Urothelium cell line (cell line): ENCODE results near the gene WDR43.
"Not testable (repeated sequence)": the region's sequence is repeated elsewhere in the genome, so short reads cannot be mapped to it uniquely, and the experiment has no call there.

Source experiments
- DNase-seq: peaks from one replicate; pipeline ENCODE4 v3.0.0; 2011; ENCODE audit warnings: low spot score, mixed read lengths
- FAIRE-seq: peaks from 2 replicates; lab custom pipeline; 2011; peaks lifted over from hg19 to GRCh38; lab: Jason Lieb, UNC

Gene WDR43

DNA sequence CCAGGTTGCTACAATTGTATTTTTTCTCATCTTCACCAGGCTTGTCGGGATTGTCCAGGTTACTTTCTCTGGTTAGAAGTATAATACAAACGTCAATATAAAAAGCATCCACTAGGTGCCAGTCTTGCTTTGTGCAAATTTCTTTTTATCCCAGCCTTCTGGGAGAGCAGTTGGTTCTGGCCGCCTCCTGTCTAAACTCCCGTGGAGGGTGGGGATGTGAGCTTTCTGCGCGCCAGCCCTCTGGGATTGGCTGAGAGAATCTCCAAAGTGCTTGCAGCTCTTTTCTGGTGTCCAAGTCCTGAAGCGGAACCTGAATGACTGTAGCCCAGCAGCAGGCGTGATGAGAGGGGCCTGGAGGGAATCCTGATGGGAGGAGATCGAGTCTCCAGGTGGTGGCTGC, 64.2 kb downstream of the WDR43 start:
- DNase-seq (peak; percentile 76), FAIRE-seq (peak; percentile 63)

DNA sequence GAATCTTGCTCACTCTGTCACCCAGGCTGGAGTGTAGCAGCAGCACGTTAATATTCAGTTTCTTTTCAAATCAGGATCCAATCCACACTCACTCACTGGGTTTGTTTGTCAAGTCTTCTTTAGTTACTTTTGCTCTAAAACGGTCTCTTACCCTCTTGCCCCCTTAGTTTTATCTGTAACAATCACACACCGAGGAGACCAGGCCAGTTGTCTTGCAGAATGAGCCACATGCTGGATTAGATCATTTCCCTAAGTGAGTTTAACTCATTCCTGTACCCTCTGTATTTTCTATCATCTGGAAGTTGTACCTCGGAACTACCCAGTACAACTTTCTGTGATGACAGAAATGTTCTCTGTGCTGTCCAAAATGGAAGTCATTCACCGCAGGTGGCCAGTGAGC, 65.9 kb downstream of the WDR43 start:
- FAIRE-seq = no peak
- no peak for DNase-seq

DNA sequence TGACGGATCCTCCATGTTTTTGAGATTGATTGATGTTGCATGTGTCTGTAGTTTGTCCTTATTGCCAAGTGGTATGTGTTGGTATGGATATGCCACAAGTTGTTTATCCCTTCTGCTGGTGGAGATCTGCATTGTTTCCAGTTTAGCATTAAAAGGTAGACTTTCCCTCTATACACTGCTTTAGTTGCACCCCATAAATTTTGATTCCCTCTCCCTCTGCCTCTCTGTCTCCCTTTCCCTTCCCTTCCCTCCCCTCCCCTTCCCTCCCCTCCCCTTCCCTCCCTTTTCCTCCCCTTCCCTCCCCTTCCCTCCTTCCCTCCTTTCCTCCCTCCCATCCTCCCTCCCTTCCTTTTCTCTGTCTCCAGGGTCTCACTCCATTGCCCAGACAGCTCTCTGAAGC, 68.0 kb downstream of the WDR43 start:
- DNase-seq (no peak), FAIRE-seq (no peak)

DNA sequence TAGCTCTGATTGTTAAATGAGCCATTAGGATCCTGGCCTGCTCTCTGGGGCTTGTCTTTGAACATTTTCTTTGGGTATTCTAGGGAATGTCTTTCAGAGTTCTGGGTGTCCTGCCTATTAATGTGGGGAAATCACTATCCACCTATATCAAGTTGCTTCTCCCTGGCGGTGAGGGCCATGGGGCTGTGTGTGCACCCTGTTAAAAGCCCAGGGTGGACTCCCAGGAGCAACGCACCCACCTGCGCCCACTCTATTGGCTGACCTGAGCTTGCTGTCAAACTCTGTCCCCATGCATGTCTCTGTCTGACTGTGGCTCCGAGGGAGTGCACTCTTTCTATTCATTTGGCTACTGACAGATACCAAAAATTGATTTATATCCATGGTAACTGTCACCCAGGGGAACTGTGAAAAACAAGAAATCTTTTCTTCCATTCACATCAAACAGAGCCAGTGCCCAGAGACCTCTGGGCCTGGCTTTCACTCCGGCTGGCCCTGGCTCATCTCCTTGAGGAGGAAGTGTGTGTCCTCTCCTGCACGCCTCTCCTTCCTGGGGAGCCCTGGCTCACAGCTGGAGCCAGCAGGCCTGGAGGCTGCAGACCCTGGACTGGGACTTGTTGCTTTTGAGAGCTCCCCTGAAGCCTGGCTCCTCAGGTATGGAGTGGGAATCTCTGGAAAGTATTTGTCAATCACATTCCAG, 76.1 kb downstream of the WDR43 start:
- DNase-seq (no peak), FAIRE-seq (no peak)

DNA sequence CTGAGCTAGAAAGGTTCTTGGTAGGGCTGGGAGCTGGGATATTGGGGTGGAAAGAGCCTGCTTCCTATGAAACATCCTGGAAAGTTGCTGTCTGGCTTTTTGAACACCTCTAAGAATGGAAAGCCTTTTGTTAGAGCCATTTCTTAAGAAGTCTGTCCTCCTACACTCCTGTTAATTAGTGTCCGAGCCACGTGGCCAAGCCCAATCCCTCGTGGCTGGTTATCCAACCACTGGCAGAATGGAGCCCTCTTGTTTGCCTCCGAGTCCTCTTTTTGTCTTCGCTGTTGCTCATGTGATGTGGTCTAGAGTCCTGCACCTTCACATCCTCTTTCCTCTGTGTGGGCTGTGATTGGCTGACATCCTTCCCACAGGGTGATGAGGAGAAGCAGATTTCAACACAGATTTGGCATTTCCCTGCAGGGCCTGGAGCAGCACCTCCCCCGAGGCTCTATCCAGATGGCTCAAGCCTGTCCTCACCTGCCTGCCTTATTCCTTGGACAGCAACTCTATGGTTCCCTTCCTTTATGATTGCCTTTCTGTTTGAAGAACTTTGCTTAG, 78.4 kb downstream of the WDR43 start:
- FAIRE-seq = no peak
- DNase-seq = no peak

DNA sequence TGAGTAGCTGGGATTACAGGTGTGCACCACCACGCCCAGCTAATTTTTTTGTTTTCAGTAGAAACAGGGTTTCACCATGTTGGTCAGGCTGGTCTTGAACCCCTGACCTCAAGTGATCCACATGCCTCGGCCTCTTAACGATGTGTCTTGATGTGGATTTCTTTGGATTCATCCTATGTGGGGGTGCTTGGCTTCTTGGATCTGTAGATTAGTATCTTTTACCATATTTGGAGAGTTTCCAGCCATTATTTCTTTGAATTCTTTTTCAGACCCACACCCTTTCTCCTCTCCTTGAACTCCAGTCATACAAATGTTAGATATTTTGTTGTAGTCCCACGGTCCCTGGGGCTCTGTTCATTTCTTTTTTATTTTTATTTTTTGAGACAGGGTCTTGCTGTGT, 79.8 kb downstream of the WDR43 start:
- FAIRE-seq = no peak

DNA sequence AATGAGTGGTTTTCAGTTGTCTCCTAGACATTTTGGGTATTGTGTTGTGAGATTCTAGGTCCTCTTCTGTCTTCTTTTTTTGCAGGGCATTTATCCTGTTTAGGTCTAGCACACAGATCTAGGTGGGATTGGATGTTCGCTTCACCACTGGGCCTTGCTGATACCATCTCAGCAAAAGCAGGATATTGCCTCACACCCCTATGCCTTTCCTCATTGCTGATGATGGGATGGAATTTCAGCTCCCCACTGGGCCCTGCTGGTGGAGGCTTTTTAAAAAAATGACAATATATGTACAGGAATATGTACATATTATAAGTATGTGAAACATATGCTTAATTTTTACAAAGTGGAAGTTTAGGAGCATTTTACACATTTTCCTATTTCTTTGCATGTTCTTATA, 81.2 kb downstream of the WDR43 start:
- no peak for DNase-seq
- FAIRE-seq = no peak

More for the DNA sequence above, 79.8 kb downstream of the WDR43 start:
- DNase-seq = no peak

DNA sequence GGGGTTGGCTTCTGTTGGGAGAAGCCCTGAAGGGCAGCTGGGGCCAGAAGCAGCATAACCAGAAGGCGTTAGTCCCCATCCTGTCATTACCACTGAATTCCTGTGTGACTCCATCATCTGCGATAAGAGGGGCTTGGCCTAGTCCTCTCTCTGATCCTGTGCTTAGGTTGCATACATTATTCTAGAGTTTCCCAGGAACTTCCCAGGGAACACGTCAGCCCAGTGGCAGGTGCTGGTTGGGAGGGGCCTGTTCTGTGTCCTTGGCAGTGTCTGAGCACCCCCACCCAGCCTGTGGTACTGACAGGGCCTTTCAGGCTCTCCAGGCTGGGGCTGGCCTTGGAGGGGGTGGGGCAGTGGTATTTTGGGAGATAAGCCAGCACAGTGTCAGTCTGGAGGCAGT, 82.1 kb downstream of the WDR43 start:
- DNase-seq = peak; percentile 85
- no peak for FAIRE-seq

DNA sequence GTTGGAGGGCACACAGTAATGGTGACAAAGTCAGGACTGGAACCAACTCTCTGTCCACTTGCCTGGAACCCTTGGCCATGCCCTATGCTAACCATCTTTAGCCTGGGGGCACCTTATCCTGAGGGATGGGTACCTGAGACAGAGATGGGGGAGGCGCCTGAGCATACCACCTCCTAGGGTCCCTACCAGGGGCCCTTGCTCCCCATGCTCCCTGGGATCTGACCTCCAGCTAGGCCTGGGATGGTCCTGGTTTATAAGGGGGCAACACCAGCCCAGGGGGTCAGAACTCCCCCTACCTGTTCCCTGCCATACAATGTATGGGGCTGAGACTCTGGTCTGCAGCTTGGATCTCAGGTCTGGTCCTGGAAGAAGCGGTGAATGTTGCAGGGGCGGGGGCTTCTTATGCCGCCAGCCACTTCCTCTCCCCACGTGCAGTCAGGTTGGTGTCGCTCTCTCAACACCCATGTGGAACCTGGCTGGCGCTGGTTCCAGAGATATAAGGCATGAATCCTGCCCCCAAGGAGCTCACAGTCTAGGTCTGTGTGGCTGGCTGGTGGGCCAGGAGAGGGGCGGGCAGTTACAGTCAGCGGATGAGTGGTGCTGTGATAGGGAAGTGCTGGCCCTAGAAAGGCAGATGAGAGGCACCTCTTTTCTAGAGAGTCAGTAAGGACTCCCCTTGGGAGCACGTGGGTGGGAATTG, 82.9 kb downstream of the WDR43 start:
- no peak for FAIRE-seq
- no peak for DNase-seq

DNA sequence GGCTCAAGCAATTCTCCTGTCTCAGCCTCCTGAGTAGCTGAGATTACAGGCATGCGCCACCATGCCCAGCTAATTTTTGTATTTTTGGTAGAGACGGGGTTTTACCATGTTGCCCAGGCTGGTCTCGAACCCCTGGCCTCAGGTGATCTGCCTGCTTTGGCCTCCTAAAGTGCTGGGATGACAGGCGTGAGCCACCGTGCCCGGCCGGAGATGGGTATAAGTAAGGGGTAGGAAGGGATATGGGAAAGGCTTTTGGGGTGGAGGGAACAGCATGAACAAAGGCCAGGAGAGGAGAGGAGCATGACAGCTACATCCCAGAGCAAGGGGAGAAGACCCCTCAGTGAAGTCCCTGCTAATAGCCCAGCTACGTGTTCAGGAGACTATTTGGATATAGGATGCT, 83.5 kb downstream of the WDR43 start:
- FAIRE-seq, DNase-seq: not testable (repeated sequence)

DNA sequence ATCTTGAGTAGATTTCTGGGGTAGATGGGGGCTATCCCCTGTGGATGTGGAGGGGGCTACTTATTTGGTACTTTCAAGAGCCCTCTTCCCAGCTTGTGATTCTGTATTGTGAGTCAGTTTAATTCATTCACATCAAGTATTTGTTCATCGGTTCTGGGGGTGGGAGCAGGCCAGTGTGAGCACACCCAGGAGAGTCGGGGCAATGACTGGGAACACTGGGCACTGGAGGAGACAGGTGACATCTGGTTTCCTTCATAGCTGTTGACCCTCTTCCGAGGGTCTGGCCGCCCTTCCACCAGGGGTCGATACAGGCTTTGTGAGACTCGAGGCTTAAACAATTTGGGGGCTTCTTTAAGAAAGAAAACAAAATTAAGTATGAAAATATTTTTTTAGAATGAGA, 84.1 kb downstream of the WDR43 start:
- no peak for FAIRE-seq
- no peak for DNase-seq

DNA sequence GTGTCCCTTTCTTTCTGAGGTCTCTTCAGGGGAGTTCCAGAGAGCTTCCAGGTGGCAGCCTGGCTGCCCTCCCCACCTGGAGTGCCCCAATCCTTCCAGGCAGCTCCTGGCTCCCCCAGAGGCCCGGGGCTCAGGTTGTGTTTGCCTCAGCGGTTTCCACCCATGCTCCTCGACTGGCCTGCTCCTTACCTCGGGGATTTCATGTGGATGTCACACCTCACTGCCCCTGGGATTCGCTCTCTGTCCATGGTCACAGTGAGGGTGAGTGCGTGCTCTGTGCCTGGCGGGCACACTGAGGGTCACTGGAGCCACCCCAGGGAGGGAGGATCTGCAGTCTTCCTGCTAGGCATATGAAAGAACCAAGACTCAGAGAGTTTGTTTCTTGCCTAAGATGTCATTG, 84.6 kb downstream of the WDR43 start:
- FAIRE-seq = no peak

DNA sequence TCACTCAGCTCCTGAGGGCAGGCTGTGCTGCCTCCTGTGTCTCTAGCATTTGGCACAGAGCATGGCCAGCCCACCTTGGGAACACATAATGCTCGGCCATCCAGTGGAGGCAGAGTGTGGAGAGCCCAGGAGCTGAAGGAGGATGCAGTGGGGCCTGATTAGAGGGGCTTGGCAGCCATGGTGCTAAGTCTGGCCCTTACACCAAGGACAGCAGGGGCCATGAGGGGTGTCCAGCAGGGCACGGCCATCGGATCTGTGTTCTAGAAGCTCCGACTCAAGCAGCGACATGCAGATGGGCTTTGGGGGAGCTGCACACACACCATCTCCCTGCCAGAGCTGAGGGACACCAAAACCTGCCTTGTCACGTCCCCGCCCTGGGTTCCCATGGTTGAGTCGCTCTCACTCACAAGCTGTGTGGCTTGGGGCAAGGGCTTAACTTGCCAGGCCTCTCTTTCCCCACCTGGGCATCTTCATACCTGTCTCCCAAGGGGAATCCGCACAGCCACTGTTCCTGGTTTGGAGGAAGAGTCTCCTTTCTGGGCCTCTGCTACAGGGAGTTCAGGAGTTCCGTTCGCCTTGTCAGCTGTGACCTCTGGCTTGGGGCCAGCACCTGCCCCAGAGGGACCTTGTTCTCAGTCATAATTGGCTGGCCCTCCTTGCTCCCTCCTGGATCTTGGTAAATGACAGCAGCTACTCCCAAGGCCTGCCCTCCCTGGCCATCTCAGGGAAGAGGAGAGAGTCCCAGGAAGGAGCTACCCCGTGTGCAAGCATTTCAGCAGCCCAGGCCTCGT, 85.3 kb downstream of the WDR43 start:
- DNase-seq (no peak), FAIRE-seq (no peak)

More for the DNA sequence above, 84.6 kb downstream of the WDR43 start:
- no peak for DNase-seq

DNA sequence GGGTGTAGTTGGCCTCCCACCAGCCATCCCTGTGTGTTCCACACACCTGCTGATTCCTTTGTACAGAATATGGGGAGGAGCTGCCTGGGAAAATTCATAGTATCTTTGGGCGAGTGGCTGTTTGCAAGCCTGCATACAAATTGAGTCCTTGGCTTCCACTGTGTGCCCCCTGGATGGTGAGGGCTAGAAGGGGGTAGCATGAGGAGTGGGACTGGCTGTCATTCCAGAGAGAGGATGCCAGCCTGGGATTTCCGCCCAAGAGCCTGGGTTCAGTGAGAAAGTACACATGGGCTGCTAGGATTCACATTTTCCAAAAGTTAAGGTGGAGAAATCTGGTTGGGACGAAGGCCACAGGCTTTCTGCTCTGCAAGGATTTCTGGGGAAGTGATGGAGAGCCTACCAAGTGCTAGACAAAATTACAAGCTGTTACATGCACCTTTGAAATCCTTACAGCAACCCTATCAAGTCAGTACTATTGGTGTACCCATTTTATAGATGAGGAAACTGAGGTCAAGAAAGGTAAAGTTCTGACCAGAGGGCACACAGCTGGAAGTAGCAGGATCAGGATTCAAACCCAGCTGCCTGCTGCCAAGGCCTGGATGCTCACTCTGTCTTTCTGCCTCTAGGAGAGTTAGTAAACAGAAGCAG, 86.0 kb downstream of the WDR43 start:
- DNase-seq = no peak
- no peak for FAIRE-seq

DNA sequence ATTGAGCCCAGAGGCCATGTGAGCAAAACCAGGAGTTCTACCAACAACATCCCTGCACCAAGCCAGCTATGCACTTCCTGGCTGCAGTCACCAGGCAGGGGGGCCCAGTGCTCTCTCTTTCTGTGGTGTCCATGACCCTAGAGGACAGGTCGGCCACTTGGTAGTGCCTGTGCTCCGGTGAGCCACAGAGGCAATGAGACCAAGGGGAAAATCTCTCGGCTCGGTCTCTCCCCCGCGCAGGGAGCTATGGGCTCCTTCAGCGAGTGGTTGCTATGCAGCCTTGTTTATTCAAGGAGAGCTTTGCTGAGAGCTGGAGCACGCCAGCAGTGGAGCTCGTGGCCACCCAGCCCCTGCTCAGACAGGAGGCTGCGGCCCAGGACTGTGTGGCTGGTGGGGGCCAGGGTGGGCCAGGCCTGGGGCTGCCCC, 86.6 kb downstream of the WDR43 start, which contains the start of gene TOGARAM2:
TSS of gene TOGARAM2 (plus strand) at position 283 of the 426 bp plus-strand sequence. CDS start 13,537 bp downstream, outside the sequence.
- FAIRE-seq = no peak
- no peak for DNase-seq

DNA sequence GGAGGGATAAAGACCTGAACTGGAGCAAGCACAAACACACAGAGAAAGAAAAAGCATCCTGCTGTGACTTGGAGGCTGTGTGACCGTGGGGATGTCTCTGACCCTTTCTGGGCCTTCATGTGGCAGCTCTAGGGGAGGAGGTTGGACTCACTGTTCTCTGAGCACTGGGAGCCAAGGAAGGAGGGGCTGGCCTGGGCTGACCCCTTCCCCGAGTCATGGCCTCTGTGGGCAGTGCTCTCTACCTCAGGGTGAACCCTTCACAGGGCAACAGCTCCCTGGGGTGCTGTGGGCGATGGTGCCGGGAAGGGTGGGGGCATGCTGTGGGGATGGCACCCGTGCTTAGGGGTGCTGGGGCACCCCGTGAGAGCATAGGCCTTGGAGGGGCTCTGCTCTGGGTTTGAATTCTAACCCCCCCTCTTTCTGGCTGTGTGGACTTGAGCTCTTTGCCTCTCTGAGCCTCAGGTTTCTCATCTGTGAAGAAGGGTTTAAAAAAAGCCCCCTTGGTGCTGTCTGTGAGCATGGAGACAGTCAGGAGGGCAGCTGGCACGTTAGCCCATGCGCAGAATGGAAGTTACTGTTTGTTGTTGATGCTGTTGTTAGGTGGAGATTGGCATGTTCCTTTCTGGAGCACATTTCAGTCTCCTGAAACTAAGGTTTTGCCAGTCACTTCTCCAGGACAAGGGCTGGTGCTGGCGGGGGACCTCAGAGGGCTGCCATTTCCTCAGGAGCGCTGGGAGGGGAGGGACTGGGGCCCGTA, 87.3 kb downstream of the WDR43 start:
- no peak for FAIRE-seq
- DNase-seq = no peak

DNA sequence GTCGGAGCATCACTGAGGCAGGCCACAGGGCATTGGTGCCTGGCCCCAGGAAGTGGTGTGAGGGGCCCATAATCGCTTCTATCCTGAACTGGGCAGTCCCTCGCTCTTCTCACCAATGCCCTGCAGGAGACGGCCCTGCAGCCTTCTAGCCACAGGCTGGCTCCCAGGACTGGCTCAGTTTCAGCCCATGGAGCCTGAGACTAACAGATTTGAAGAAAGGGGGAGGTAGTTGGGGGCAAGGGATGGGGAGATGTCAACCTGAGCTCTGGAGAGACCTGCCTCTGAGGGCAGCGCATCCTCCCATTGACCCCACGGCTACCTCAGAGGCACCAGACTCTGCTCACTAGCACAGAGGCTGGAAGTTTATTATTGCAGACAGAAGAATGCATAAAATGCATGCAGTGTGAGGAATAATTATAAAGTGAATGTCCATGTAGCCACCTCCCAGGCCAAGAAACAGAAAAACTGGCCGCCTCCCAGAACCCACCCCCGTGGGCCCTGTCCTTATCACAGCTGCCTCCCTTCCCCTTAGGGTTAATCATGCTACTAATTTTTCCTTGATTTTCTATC, 88.0 kb downstream of the WDR43 start:
- FAIRE-seq (no peak), DNase-seq (no peak)

DNA sequence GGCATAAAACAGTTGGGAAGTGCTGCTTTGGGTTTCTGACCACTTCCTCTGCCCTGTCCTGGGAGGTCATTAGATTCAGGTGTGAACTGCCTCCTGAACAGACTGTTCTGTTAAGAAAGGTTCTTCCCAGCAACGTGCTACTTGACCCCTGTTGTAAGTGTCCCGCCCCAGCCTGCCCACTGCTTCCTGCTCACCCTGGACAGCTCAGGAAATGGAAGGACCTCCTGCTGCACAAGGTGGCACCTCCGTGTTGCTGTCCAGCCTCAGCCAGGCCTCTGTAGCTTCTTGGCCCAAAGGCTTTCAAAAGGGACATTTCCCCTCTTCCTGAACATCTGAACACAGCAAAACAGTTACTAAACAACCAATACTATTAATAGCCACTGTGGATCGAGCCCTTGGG, 92.0 kb downstream of the WDR43 start:
- no peak for FAIRE-seq
- no peak for DNase-seq

DNA sequence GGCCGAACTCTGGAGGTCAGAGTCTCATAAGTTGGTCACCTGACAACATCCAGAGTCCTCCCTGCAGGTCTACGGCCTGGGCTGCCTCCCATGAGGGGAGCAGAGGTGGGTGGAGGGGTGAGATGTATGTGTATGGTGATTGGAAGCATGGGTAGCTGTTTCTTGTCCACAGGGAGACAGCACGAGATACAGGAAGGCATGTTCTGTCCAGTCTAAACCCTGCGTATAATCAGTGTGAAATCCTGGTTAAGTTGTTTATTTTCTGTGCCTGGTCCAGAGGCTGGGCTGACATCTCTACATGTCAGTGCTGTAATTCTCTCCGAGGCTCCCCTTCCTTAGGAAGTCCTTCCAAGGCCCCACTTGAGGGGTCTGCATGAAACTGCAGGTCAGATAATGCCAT, 95.5 kb downstream of the WDR43 start:
- FAIRE-seq = peak; percentile 90
- DNase-seq = no peak

DNA sequence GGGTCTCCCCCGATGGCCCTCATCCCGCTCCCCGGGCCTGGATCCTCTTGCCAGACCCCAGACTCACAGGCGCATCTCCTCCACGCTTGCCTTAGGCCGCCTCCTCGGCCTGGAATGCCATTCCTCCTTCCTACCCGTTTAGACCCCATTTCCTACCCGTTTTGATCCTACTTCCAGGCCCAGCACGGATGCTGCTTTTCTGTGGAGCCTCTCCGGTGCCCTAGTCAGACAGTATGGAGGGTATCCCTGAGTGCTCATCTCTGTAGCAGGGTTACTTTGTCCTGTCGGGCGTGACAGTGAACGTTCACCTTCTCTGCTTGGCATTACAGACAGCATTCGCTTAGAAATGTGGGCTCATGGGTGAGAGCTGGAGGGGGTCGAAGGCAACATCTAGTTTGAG, 96.0 kb downstream of the WDR43 start:
- no peak for FAIRE-seq

More for the DNA sequence above, 96.0 kb downstream of the WDR43 start:
- DNase-seq = no peak
